Activated T-cell treated with anti-CD3 and anti-CD28 coated beads, Interleukin-2, amount 50 U/mL, for 1 hour (primary cell): ENCODE measurements around the gene KIFBP.

Source experiments
- DNase-seq: peaks from one replicate; pipeline ENCODE4 v3.0.0-alpha.2; 2020

The KIFBP gene

DNA sequence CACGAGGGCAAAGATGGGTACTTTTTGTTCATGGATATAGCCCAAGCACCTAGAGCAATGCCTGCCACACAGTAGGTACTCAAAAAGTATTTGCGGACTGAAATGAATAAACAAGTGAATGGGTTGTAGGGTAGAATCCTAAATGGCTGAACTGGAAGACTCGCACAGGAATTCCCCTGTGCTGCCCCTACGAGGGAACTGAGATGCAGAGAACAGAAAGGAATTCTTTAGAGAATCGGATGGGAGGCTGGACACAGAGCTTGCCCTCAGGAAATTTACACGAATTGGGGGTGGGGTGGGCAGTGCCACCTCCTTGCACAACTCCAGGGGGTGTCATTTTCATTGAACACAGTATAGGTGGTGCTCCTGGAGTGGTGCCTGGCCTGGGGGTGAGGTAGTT lies 64.1 kb downstream of the KIFBP start:
- DNase-seq, result no peak

DNA sequence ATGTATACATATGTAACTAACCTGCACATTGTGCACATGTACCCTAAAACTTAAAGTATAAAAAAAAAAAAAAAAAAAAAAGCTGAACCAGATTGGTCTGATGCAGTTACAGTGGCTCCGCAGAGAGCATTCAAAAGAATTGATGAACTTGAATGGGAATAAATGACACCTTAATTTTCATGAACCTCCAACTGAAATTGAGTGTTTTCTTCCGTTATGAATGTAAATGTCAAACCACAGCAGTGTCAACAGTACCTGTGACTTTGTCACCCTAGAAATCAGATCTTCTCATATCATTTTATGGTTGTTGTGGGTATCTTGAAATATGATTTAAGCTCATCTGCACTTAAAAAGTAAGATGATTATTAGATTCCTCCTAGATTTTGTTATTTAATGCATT lies 66.6 kb downstream of the KIFBP start:
- DNase-seq, result no peak

DNA sequence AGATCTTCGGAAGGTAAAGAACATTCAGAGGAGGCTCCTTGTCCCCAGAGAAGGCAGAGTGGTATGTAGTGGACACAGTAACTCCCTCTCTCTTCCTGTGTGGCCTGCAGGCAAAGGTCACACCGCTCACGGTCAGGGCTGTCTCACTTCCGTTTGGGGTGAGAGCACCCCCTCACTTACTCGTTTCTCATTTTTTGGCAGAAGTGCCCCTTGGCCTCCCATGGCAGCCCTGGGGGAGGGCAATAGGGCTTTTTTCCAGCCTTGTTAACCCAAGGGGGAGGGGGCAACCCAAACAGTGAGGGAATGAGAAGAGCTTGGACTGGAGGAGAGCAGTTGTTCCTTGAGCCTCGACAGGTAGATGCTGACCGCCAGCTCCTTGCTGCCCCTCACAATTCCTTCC lies 67.5 kb downstream of the KIFBP start:
- DNase-seq, result no peak

DNA sequence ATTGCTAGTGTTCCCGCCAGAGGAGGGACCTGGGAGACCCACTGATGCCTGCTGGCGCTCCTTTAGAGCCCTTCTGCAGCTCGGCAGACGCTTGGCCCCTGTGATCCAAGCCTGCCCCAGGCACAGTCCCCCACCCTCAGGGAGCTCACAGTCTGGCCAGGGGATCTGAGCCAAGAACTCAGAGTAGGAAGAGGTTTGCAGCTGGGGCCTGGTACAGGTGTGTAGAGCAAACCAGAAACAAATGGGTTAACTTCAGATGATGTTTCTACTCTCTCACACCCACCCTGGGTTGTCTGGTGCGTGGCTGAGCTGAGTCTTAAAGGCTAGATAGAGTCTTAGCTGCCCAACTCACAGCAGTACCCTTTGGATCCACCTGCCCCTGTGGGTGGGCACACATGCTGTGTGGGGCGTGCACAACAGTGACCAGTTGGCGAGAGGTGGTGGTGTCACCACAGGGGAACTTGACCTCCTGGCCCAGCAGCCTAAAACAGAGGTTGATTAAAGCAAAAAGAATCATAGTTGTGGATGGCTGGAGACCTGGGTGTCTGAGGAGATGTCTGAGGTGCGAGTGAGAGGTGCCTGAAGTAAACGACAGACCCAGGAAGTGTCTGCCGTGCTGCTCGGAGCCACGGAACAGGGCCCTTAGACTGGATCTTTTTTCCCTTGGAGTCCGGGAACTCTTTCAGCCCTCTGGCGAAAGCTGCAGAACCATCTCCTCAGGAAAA lies 68.1 kb downstream of the KIFBP start:
- peak; percentile 36 for DNase-seq

DNA sequence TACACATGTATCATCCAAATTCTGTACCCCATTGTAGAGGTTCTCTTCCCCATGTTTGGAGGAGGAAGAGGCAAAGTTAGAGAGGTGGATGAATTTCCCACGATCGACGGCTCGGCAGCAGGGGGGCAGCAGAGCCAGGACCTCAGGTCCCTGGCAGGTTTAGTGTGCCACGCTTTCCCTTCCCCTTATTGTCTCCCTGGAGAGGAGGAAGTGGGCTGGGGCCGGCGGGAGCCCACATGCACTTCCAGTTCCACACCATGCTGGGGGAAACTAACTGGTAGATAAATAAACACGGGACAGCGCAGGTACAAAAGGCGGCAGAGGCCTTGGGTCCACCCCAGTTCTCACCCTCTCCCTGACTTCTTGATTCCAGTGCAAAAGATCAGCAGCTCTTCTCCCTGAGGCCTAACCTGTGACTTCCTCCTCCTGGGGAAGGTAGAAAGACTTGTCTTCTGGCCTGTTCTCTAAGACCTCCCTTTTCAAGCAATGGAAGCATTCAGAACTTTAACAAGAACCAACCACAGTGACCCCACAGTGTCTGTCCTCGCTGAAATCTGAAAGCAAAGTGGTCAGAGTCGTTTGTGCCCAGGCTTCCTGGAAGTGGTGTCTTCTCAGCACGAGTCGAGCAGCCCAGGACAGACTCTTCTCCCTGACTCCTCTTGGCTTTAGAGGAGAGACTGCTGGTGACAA lies 68.8 kb downstream of the KIFBP start:
- DNase-seq, result peak; percentile 35

DNA sequence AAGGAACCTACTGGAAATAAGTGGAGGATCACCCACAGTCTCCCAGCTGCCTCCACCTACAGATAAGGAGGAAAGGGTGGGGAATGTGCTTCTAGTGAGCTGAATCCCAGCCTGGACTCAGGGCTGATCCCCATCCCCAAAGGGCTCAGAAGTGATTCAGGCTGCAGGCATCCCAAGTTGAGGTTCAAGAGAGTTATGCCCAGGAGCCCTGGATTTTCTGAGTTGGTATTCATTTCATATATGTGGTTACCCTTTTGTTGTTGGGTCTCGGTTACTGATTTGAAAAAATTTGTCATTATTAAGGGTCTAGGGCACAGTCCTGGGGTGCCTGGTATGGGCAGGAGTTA lies 69.3 kb downstream of the KIFBP start:
- DNase-seq, result no peak

DNA sequence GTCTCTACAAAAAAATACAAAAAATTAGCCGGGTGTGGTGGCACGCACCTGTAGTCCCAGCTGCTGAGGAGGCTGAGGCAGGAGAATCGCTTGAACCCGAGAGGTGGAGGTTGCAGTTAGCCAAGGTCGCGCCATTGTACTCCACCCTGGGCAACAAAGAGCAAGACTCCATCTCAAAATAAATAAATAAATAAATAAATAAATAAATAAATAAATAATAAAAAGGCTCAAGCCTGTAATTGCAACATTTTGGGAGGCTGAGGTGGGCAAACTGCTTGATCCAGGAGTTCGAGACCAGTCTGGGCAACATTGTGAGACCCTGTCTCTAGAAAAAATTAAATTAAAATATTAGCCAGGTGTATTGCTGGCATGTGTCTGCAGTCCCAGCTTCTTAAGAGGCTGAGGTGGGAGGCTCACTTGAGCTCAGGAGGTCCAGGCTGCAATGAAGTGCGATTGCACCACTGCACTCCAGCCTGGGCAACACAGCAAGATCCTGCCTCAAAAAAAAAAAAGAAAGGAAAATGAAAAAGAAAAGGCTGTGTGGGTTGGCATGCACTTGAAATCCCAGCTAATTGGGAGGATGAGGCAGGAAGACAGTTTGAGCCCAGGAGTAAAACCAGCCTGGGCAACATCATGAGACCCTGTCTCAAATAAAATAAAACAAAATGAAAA lies 71.7 kb downstream of the KIFBP start:
- DNase-seq, result no peak

DNA sequence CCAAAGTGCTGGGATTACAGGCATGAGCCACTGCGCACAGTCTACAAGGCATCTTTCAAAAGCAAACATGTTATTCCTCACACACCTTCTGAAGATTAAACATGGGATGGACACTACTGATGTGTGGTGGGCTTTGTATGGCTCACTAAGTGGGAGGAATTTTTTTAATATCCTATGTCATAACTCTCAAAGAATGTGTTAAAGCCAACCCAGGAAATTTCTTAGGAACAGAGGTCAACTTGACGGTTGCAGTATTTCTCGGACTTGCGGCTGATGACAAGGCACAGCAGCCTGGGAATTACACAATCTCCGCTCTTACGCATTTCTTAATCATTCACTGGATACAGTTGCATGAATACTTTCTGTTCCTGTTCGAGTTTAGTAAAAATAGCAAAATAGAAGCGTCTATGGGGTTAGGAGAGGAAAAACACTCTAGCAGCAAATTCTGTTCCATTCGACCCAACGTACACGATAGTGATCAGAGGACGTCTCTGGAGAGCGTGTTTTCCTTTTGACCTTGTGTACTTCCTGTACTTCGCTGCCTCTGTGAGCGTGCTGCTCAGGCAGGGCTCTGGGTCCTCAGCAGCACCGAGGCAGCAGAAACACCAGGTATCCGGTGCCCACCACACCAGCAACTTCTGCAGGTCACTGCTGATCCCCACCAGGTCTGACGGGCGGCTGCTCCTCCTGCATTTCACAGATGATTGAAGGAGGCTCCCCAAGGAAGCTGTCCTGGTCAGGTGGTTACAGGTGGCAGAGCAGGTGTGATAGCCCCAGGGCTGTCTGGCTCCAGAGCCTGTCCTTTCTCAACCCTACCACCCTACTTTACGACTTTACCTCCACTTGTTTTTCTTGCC lies 72.9 kb downstream of the KIFBP start:
- peak; percentile 48 for DNase-seq

DNA sequence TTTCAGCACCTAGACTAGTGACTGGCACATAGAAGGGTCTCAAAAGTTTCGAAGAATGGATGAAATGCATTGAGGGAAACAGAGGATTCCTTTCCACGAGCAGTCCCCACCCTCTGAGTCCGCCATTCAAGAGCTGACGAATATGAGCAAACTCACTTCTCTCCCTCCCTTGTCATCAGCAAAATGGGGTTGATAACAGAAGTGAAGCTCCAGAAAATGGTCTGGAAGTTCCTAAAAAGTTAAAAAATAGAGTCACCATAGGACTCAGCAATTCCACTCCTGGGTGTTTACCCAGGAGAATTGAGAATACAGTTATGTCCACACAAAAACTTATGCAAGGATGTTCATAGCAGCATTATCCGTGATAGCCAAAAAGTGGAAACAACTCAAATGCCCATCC lies 74.3 kb downstream of the KIFBP start:
- no peak for DNase-seq

DNA sequence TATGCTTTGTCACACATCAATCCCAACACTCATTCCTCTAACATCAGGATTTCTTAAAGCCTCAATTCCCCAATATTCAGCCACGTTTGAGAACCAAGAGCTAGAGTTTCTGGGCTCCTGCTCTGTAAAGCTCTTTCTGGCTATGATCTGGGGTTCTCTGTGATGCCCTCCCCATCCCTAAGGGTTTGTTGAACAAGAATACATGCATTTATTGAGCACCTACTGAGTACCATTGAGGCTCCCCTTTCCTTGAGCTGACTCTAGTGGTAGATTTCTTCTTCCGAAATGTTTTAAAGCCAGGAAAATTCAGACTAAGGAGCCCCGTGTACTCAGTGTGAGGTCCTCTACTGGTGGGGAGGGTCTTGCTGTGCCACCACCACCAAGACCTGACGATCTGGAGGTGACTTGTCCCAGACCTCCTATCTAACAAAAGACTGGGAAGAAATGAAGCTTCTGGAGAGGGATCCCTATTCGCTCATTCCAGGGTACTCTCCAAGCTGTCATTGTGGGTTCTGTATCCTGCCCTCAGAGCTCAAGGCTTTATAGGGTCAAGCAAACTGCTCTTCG lies 76.2 kb downstream of the KIFBP start:
- no peak for DNase-seq

DNA sequence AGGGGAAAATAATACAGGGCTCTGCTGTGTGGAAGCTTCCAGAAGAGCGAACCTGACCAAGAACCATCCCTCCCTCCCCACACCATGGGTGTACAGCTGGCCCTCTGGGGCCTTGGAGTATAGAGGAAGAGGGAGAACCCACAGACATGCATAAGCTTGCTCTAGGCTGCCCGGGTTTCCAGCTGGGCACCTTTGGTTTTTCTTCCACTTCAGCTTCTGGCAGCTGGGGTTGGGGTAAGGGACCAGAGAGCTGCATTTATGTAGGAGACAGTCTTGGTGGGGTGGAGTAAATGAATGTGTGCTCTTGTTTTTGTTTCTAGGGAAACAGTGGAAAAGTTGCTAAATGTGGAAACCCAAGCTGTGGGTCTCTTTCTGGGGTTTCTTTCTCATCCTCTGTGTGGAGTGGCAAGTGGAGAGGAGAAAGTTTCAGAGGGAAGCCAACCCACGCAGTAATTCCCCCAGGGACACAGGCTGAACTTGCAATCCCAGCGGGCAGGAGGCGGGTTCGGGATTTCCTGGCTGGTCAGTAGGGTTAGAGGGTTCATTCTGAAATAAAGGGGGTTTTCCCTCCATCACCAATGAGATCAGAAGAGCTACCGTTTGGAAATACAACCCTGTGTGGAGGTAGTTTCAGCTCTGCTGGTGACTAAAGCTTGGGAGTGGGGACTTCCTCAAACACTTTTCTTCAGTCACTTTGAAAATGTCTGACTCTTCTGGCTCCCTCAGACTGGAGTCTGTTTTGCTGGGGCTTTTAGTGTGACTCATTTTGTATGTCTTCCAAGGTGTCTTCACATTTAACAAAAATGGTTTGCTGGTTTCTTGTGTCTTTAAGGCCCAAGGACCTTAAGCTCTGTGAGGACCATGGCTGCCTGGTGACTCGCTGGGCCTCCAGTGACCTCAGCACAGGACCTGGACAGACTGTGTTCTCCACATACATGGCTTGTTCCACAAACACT lies 77.1 kb downstream of the KIFBP start:
- no peak for DNase-seq
